GM21390 (cell line): ENCODE measurements around the gene BANP.
"Not testable (repeated sequence)": the region's sequence is repeated elsewhere in the genome, so short reads cannot be mapped to it uniquely, and the experiment has no call there.

Source experiments
- ATAC-seq: cut with Tn5 transposase; IDR thresholded peaks from one replicate; pipeline ENCODE4 v1.9.1; 2021; ENCODE audit not compliant: unreplicated experiment

BANP gene

DNA sequence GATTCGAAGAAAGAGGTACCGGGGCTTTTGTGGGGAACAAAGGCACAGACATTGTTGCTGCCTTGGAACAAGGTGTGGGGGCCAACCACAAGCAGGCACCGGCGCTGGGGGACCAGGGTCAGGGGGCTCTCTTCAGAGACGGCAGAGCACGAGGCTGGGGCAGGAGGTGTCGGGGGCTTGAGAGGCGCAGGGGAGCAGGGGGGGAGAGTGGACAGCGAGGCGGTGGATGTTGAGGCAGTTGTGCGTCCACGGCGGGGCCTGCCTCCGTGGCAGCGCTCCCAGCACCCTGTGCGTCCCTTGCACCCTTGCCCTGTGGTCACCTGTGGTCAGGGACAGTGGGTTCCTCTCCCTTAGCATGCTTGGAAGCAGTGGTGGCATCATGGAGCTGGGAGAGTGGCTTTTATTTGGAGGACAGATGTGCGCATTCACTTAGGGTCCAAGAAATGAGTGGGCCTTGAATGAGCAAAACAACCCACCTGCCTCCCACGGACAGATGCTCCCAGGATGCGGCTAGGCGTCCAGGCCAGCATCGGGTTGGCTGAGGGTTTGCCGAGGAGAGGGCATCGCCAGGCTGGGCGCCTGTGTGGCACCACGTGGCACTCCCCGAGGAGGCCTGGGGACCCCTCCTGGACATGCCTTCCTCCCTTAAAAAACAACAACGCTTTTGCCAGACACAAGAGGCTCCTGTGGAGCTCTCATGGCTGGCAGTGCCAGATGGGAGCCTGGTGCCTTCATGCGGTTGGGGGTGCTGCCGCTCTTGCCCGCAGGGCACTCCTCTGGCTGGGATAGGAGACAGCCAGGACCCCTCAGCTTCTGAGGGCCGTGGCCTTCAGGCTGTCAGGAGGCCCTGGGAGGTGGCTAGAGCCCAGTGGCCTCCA, 113.0 kb downstream of the BANP start:
- ATAC-seq: no peak

DNA sequence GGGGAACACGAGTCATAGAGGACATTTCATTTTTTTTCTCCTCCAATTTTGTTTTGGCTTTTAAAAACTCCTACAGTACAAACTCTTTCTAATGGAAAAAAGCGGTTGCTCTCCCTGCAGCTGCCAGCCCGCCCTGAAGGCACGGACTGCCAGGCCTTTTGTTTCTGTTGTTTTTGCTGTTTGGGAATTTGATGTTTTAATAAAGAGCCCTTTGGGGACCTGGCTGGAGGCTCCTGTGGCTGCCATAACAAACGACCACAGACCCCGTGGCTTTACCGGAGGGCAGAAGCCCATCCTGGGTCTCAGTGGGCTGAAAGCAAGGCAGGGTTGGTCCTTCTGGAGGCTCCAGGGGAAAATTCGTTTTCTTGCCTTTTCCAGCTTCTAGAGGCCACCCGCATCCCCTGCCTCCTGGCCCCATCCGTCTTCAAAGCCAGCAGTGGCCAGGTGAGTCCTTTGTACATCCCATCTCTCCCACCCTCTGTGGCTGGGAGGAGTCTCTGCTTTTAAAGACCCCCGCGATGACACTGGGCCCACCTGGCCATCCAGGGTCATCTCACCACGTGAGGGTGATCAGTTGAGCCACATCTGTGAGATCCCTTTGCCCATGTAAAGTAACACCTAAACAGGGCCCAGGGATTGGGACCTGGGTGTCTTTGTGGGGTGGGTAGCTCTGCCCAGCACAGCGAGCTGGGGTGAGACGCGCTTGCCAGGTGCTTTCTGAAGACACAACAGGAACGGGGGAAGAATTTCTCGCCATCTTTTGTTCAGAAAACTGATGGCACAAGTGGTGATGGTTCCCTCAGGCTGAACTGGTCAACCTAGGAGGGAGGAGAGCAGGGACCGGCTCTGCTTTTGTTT, 113.9 kb downstream of the BANP start:
- no peak for ATAC-seq

DNA sequence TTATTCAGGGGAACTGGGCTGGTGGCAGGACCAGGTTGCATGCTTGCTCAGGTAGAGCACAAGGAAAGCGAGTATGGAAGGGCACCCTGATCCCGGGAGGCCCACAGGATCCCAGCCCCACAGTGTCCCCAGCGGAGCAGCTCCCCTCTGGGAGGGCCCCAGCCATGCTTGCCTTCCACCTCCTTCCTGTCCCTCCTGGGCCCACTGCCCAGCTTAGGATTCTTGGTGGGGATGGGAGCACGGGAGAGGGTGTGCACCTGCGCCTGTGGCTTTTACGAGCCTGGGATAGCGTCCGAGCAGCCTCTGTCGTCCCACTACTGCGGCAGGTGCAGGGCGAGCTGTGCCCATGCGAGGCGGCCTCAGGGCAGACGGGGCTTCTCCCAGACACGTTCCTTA, 114.5 kb downstream of the BANP start:
- no peak for ATAC-seq

DNA sequence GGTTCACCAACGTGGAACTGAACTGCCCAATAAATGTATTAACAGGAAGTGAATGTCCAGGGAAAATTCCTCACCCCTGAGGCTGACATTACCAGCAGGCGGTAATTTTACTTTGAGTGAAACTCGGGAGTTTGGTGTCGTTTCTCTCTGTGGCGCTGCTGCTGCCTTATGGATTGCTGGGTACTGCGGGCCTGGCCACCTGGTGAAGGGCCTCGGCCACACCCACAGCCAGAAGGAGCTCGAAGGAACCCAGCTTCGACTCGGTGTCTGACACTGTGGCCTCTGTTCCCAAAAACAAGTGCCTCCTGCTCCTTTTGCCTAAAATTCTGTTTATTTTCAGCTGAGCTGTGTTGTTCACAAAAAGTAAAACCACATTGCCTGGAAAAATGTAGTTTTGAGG, 115.0 kb downstream of the BANP start:
- no peak for ATAC-seq

DNA sequence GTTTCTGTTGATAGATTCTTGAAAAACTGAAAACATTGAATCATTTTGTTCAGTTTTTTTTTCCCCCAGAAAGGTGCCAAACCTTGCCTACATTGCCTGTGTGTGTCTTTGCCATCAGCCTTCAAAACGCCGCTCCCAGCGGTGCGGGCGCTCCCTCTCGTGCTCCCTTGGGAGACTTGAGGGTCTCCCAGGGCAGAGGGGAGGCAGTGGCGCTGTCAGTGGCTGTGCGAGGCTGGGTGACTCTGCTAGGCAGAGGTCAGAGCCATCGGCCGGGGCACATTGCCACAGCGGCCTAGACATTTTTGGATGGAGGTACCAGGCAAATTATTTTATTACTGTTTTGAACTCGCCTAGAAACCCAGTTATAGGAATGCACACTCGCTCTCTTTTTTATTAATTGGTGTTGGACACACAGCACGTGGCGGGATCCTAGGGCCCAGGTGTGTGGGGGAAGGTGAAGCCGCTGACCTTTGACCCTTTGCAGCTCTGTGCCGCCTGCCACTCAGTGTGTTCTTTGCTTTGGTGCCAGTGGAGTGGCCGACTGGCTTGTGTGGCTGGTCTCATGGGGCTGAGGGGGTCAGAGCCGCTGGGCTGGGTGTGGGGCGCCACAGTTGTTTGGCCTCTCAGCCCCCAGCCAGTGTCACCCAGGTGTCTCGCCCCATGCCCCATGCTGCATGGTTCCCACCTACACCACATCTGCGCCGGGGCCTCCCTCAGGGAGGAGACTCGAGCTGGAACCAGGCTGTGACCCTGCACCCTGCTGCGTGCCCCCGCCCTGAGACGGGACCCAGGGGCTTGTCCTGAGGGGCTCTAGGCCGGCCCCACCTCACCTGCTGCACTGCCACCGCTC, 115.7 kb downstream of the BANP start:
- no peak for ATAC-seq

DNA sequence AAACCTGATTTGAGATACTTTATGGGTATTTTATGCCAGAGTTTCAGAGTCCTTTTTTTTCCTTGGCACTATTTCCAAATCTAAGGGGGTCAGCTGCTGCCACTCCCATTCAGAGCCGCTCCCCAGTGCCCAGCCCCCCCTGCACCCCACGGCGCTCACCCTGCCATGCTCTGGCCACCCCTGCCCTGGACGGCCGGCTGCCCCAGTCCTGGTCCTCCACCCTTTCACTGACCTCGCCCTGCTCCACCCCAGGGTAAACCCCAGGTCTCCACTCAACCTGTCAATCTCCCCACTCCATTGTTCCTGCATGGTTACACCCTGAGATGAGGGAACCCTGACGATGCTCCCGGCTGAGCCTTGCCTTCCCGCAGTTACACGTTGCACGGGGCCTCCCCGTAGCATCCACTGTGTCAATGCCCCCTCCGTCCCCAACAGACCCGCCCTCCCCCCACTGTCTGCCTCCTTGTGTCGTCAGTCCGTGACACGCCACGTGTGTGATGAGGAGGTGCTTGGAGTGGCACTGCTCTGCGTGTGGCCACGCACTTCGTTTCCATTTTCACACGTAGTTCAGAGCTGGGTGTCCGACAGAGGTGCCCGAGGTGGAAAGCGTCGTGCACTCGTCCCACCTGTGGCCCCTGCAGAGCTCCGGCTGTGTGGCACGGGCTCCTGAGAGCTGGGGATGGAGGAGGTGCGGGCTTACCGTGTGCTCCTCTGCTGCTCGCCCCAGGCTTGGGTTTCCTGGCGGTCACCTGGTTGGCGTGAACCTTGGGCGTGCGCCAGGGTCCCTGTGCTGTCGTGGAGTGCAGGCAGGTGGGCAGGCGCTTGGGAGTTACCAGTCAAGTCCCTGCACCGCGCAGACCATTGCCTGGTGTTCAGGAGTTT, 116.5 kb downstream of the BANP start:
- no peak for ATAC-seq

DNA sequence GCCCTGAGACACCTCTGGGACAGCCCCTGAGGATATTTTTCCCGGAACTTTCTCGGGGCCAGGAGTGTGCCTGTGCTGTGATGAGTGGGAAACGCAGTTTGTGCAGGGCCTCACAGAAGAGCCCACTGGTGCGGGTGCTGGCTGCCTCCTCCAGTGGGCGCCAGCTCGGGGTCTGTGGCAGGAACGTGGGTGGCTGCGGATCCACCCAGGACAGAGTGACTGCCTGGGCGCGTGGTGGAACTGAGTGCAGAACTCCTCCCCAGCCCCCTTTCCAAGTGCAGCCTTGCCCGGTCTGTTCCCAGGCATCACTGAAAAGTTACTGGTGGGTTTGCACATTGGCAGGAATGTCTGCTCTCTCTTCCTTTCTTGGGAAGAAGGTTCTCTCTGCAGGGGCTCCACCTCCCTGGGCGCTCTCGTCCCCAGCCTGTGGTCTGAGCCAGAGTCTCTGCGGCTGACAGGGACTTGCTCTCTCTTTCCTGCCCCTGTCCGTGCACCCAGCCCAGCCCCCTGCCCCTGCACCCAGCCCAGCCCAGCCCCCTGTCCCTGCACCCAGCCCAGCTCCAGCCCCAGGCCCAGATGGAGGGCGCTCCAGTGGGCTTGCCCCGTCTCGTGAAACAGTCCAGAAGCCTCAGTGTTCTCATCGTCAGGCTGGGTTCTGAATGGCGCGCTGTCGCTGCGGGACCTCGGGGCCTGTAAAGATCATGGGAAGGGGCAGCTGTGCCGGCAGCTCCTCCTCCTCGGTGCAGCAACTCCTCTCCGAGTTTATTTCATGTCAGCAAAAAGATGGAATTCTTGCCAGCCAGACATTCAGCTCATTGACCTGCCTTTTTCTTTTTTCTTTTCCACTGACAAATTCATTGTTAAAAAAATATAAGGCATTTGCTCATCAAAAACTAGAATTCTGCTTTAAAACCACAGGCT, 117.5 kb downstream of the BANP start:
- no peak for ATAC-seq

DNA sequence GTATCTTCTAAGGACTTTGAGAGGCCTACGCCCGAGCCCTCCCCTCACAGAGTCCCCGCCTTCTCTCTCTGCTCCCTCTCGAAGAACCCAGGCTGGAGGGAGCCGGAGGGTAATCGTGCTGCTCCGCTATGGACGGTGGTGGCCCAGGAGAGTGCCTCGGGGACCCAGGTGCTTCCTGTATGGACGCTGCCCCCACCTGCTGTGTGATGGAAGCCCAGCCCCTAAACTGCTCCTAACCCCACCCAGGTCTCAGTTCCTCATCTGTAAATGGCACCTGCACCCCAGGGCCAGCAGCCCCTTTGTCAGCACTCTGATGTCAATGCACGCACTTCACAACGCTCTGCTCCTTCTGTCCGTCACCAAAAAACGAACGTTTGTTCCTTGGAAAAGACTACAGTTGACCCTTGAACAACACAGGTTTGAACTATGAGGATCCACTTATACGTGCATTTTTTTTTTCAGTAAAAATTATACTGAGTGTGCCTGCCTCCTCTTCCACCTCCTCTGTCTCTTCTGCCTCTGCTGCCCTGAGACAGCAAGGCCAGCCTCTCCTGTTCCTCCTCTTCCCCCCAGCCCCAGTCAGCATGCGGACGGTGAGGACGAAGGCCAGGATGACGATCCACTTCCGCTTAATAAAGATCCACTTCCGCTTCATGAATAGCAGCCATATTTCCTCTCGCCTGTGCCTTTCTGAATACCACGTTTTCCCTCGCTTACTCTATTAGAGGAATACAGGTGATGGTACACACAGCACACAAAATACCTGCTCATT, 118.3 kb downstream of the BANP start:
- ATAC-seq: peak; percentile 92

DNA sequence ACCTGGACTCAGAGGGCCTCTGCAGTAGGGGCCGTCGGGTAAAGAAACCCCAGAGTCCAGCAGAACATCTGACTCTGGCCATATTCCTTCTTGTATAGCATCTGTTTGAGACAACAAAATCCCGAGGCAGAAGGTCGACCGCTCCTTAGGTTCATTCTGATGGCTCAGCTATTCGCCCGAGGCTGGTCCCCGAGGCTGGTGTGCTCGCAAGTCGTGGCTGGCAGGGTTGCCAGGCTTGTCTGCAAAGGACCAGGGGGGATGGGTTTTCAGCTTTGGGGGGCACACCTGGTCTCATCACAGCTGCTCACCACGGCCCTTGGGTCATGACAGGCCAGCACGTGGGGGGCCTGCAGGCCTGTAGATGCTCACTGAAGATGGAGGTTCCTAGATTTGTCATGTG, 119.1 kb downstream of the BANP start:
- no peak for ATAC-seq

DNA sequence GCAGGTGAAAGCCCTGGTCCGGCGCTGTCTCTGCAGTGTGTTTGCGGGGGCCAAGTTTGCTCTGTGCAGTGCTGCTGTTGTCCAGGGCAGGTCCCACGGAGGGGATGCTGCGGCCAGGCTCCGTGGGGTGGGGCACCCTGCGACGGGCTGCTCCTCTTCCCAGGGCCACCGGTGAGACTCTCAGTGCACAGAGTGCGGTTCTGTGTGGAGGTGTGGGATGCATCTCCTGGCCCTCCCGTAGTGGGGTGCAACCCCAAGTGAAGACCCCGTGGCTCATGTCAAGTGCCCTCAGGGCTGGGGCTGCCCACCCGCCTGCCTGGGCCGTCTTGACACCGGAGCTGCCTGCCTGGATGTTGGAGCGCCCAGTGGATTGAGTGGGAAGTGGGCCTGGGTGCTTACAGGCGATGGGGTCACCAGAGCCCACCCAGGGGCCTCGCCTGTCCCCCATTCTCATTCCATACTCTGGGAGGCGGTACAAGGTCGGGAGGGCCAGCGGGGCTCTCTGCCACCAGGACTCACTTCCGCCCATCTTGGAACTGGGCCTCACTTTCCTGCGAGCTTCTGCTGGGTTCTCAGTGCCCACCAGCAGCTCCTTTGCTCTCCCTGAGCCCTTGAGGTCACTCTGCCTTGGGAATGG, 119.9 kb downstream of the BANP start:
- no peak for ATAC-seq

DNA sequence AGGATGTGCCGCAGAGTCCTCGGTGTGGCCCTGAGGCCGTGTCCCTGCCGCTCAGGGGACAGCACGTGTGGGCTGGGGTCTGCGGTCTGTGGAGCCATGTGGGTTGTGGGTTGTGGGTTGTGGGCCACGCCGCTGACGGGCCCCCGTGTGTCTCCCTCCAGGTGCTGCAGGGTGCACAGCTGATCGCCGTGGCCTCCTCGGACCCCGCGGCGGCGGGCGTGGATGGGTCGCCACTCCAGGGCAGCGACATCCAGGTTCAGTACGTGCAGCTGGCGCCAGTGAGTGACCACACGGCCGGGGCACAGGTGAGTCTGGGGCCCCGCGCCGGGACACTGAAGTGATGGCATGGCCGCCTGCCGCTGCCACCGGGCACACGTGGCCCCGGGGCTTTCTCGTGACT, 120.7 kb downstream of the BANP start:
- ATAC-seq: no peak

DNA sequence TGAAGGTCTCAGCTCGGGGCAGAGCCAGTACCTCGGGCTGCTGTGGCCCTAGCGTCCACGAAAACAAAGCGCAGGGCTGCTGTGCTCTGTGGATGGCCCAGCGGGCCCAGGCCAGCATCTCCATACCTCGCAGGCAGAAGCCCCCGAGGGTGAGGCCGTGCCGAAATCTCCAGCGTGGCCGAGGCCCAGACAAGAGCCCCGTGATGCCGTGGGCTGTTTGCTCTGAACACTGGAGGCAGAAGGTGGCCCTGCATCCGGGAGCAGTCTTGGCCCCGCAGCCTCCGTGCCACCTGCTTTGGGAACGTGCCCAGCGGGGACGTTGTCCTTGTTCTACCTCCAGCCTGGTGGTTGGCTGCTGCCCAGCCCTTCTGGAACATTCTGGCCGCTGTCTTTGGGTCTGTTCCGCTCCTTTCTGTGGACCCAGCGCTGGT, 121.4 kb downstream of the BANP start:
- ATAC-seq: no peak

DNA sequence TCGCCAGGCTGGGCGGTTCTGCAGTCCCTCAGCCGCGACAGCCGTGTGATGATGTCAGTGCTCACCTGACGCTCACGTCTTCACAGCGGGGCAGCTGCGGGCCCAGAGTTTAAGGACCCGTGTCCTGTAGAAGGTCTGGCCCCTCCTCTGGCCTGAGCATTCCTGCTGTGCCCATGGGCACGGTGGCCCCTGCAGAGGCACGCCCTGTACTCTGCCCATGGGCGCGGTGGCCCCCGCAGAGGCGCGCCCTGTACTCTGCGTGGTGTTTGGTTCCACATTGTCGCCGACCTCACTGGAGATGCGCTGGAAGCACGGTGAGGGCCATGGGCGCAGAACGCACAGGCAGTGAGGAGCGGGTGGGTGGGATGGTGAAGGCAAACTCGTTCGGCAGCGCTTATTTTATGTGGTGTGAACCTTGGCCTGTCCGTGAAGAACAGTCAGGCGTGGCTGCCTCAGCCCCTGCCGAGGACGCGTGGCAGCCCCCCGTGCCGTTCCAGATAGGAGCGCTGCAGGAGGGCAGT, 122.0 kb downstream of the BANP start:
- no peak for ATAC-seq

DNA sequence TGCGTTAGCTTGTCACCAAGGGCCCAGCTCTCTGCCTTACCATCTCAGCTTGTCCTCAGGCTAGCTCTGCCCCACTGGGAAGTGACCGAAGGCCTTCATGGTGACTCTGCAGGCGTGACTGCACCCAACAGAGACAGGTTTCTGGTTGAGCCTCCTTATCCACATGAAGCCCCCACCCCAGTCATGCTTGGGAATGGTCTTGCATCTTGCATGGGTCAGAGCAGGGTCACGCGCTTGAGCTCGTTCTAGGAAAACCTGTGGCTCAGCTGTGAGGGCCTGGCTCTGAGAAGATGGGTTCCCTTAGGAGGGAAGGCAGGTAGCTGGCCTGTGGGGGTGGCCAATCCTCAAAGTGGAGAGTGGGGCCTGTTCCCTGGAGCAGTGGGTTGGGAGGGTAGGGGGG, 122.8 kb downstream of the BANP start:
- ATAC-seq: no peak

DNA sequence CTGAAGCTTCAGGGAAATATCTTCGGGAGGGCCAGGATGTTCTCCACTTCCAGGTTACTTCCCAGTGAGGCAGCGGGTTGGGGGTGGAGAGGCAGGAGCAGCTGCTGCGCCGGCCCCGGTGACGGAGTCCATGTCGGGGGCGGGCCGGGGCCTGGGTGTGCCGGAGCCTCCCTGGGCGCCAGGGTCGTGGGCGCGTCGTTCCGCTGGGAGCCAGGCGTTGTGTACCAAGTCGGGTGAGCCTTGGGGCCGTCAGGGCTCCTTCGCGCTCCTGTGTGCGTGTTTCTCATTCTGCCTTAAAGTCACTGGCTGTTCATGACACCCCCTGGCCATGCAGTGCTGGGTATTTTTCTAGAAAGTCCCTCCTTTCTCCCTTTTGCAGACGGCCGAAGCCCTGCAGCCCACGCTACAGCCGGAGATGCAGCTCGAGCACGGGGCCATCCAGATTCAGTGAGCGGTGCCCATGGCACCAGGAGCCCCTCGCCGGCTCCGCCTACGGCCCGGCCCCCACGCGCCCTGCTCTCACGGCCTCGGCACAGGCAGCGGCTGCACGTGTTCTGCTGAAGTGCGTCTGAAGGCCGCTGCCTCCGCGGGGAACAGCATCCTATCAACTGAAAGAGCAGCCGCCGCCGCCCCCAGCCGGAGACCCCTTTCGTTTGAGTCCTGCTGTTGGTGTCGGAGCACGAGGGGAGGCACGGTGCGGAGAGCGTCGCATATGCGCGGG, 125.1 kb downstream of the BANP start:
- no peak for ATAC-seq

DNA sequence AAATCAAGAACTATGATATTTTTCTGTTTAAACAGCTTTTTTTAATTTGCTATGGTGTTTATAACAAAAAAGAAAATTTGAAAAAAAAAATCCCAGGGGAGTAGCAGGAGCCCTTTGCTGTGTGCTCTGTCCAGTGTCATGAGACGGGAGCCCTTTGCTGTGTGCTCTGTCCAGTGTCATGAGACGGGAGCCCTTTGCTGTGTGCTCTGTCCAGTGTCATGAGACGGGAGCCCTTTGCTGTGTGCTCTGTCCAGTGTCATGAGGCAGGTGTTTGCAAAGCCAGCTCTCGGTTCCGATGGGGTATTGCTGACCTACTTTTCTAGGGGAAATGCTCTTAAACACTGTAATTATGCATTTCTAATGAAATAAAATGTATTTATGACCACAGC, 125.7 kb downstream of the BANP start:
- not testable (repeated sequence) for ATAC-seq
